Measurements from ENCODE around the gene CD99L2. TPM values are rescaled to one million over a fixed set of nuclear protein-coding genes. Genes with fewer than 3 reads are reported as not detected.
"Not testable (repeated sequence)": the region's sequence is repeated elsewhere in the genome, so short reads cannot be mapped to it uniquely, and the experiment has no call there.

CD99L2 gene
- total RNA-seq, 2 donors from 2014 or later, result 12.4 to 18.3 TPM

GRCh38 chrX:150842198-150842685, 56.2 kb downstream of the CD99L2 start:
- DNase-seq (no peak), ATAC-seq (replicated peaks in 1 of 2) (no peak)
- no peaks in the 10 kb centered on the region for H3K9me3 Mint-ChIP-seq
- no peak overlapping the region for H3K27ac Mint-ChIP-seq
- no peaks in the 10 kb centered on the region for H3K36me3 Mint-ChIP-seq (ENCODE audit: insufficient read depth in 2 of 2)
- H3K4me1 Mint-ChIP-seq (ENCODE audit: low read depth), result peaks cover under 1% of the 10 kb centered on the region
- H3K27me3 Mint-ChIP-seq (ENCODE audit: low read depth), result no peaks in the 10 kb centered on the region
- H3K4me3 Mint-ChIP-seq, result no peak overlapping the region

- H3K4me1 Mint-ChIP-seq (ENCODE audit: low read depth), result no peaks in the 10 kb centered on the region
- H3K27ac Mint-ChIP-seq, result no peak overlapping the region
- ATAC-seq (replicated peaks in 1 of 2), result no peak
- H3K36me3 Mint-ChIP-seq (ENCODE audit: insufficient read depth in 2 of 2), result no peaks in the 10 kb centered on the region
- no peaks in the 10 kb centered on the region for H3K9me3 Mint-ChIP-seq
- DNase-seq, result no peak
- H3K4me3 Mint-ChIP-seq, result no peak overlapping the region
- H3K27me3 Mint-ChIP-seq (ENCODE audit: low read depth), result no peaks in the 10 kb centered on the region
Measured at GRCh38 chrX:150841456-150842197, 56.8 kb downstream of the CD99L2 start.

GRCh38 chrX:150837845-150838244, 60.6 kb downstream of the CD99L2 start:
- Mint-ChIP-seq H3K9me3 (peaks cover 2% of the 10 kb centered on the region in 2 donors), H3K27me3 (ENCODE audit: low read depth) (no peaks in the 10 kb centered on the region), H3K27ac (no peak overlapping the region), H3K4me3 (no peak overlapping the region), H3K4me1 (ENCODE audit: low read depth) (no peaks in the 10 kb centered on the region), H3K36me3 (ENCODE audit: insufficient read depth in 2 of 2) (peaks cover 2 to 6% of the 10 kb centered on the region in 2 donors)
- ATAC-seq (replicated peaks in 1 of 2), result no peak
- DNase-seq, result no peak

GRCh38 chrX:150834695-150835094, 63.8 kb downstream of the CD99L2 start:
- Mint-ChIP-seq H3K27ac (no peak overlapping the region), H3K4me3 (no peak overlapping the region), H3K4me1 (ENCODE audit: low read depth) (no peaks in the 10 kb centered on the region), H3K36me3 (ENCODE audit: insufficient read depth in 2 of 2) (peaks cover 2 to 6% of the 10 kb centered on the region in 2 donors), H3K9me3 (peaks cover 2% of the 10 kb centered on the region in 2 donors), H3K27me3 (ENCODE audit: low read depth) (no peaks in the 10 kb centered on the region)
- ATAC-seq (replicated peaks in 1 of 2) (no peak), DNase-seq (no peak)

GRCh38 chrX:150833454-150834056, 64.9 kb downstream of the CD99L2 start:
- Mint-ChIP-seq H3K27ac (no peak overlapping the region), H3K36me3 (ENCODE audit: insufficient read depth in 2 of 2) (peaks cover 2 to 6% of the 10 kb centered on the region in 2 donors), H3K9me3 (peaks cover 2% of the 10 kb centered on the region in 2 donors), H3K27me3 (ENCODE audit: low read depth) (no peaks in the 10 kb centered on the region), H3K4me3 (no peak overlapping the region), H3K4me1 (ENCODE audit: low read depth) (no peaks in the 10 kb centered on the region)
- ATAC-seq (replicated peaks in 1 of 2) (no peak), DNase-seq (no peak)

- Mint-ChIP-seq H3K27ac (no peak overlapping the region), H3K4me1 (ENCODE audit: low read depth) (no peaks in the 10 kb centered on the region), H3K36me3 (ENCODE audit: insufficient read depth in 2 of 2) (peaks cover 2 to 9% of the 10 kb centered on the region in 2 donors), H3K9me3 (peaks cover 2% of the 10 kb centered on the region in 2 donors), H3K4me3 (no peak overlapping the region), H3K27me3 (ENCODE audit: low read depth) (no peaks in the 10 kb centered on the region)
- DNase-seq (no peak), ATAC-seq (replicated peaks in 1 of 2) (no peak)
Measured at GRCh38 chrX:150831863-150832262, 66.6 kb downstream of the CD99L2 start.

GRCh38 chrX:150828785-150829184, 69.7 kb downstream of the CD99L2 start:
- Mint-ChIP-seq H3K4me1 (ENCODE audit: low read depth) (no peaks in the 10 kb centered on the region), H3K27ac (no peak overlapping the region)

GRCh38 chrX:150824352-150824751, 74.1 kb downstream of the CD99L2 start:
- not testable (repeated sequence) for H3K9me3 Mint-ChIP-seq; H3K27me3 Mint-ChIP-seq (ENCODE audit: low read depth); H3K4me1 Mint-ChIP-seq (ENCODE audit: low read depth)

More at GRCh38 chrX:150828785-150829184, 69.7 kb downstream of the CD99L2 start:
- Mint-ChIP-seq H3K9me3 (no peaks in the 10 kb centered on the region), H3K27me3 (ENCODE audit: low read depth) (no peaks in the 10 kb centered on the region), H3K4me3 (no peak overlapping the region), H3K36me3 (ENCODE audit: insufficient read depth in 2 of 2) (peaks cover 2 to 7% of the 10 kb centered on the region in 2 donors)
- no peak for DNase-seq
- ATAC-seq (replicated peaks in 1 of 2), result no peak

GRCh38 chrX:150823826-150824225, 74.6 kb downstream of the CD99L2 start:
- not testable (repeated sequence) for ATAC-seq (replicated peaks in 1 of 2); H3K4me3 Mint-ChIP-seq; H3K27ac Mint-ChIP-seq; H3K4me1 Mint-ChIP-seq (ENCODE audit: low read depth); H3K9me3 Mint-ChIP-seq; H3K27me3 Mint-ChIP-seq (ENCODE audit: low read depth); DNase-seq
- peaks cover 2 to 14% of the 10 kb centered on the region in 2 donors for H3K36me3 Mint-ChIP-seq (ENCODE audit: insufficient read depth in 2 of 2)

More at GRCh38 chrX:150824352-150824751, 74.1 kb downstream of the CD99L2 start:
- not testable (repeated sequence) for DNase-seq; ATAC-seq (replicated peaks in 1 of 2); H3K27ac Mint-ChIP-seq; H3K4me3 Mint-ChIP-seq
- H3K36me3 Mint-ChIP-seq (ENCODE audit: insufficient read depth in 2 of 2), result peaks cover 2 to 12% of the 10 kb centered on the region in 2 donors

GRCh38 chrX:150821971-150822370, 76.5 kb downstream of the CD99L2 start:
- no peak overlapping the region for H3K4me3 Mint-ChIP-seq
- H3K27ac Mint-ChIP-seq, result no peak overlapping the region
- H3K27me3 Mint-ChIP-seq (ENCODE audit: low read depth), result no peaks in the 10 kb centered on the region
- H3K36me3 Mint-ChIP-seq (ENCODE audit: insufficient read depth in 2 of 2), result peaks cover 5 to 18% of the 10 kb centered on the region in 2 donors
- peaks cover 7 to 9% of the 10 kb centered on the region in 2 donors for H3K9me3 Mint-ChIP-seq
- DNase-seq, result no peak
- ATAC-seq (replicated peaks in 1 of 2), result no peak
- no peaks in the 10 kb centered on the region for H3K4me1 Mint-ChIP-seq (ENCODE audit: low read depth)

- H3K4me1 Mint-ChIP-seq (ENCODE audit: low read depth), result peaks cover 12% of the 10 kb centered on the region
- peak overlapping the region in 1 of 2 donors; percentile 18 for H3K4me3 Mint-ChIP-seq
- DNase-seq (no peak), ATAC-seq (replicated peaks in 1 of 2) (peak in 1 of 2 donors; percentile 26)
- H3K9me3 Mint-ChIP-seq, result peaks cover 0 to 3% of the 10 kb centered on the region in 2 donors
- H3K27ac Mint-ChIP-seq, result no peak overlapping the region
- peaks cover 5 to 7% of the 10 kb centered on the region in 2 donors for H3K36me3 Mint-ChIP-seq (ENCODE audit: insufficient read depth in 2 of 2)
- no peaks in the 10 kb centered on the region for H3K27me3 Mint-ChIP-seq (ENCODE audit: low read depth)
Measured at GRCh38 chrX:150813922-150814321, 84.5 kb downstream of the CD99L2 start.

GRCh38 chrX:150806827-150807226, 91.6 kb downstream of the CD99L2 start:
- Mint-ChIP-seq H3K9me3 (peaks cover 0 to 3% of the 10 kb centered on the region in 2 donors), H3K36me3 (ENCODE audit: insufficient read depth in 2 of 2) (peaks cover 0 to 3% of the 10 kb centered on the region in 2 donors), H3K4me3 (no peak overlapping the region), H3K27ac (no peak overlapping the region), H3K4me1 (ENCODE audit: low read depth) (no peaks in the 10 kb centered on the region), H3K27me3 (ENCODE audit: low read depth) (no peaks in the 10 kb centered on the region)
- ATAC-seq (replicated peaks in 1 of 2) (no peak), DNase-seq (no peak)

GRCh38 chrX:150805736-150806135, 92.7 kb downstream of the CD99L2 start:
- Mint-ChIP-seq H3K9me3 (peaks cover 0 to 3% of the 10 kb centered on the region in 2 donors), H3K27me3 (ENCODE audit: low read depth) (no peaks in the 10 kb centered on the region), H3K4me1 (ENCODE audit: low read depth) (no peaks in the 10 kb centered on the region), H3K4me3 (no peak overlapping the region), H3K36me3 (ENCODE audit: insufficient read depth in 2 of 2) (peaks cover 0 to 3% of the 10 kb centered on the region in 2 donors), H3K27ac (no peak overlapping the region)
- ATAC-seq (replicated peaks in 1 of 2) (no peak), DNase-seq (no peak)

Measured in activated T-cell treated with anti-CD3 and anti-CD28 coated beads, Interleukin-2, amount 50 U/mL, for 72 hours (primary cell).